Epithelial cell of proximal tubule (primary cell): ENCODE data around the gene PRDM8. TPM values are rescaled to one million over a fixed set of nuclear protein-coding genes. Genes with fewer than 3 reads are reported as not detected.

Experiments used
- DNase-seq: peaks from one replicate; pipeline ENCODE4 v3.0.0-alpha.2; 2011; ENCODE audit warnings: low read depth
- H3K4me3 ChIP-seq: 2 replicates; pipeline ENCODE4 v1.5.1; 2011; ENCODE audit warnings: low read depth, mild to moderate bottlenecking, low read length
- total RNA-seq: library from RNA; depleted of rRNA; stranded (reverse); fragments of >200 nt; gene quantifications from 2 replicates; pipeline ENCODE4 v1.2.3, GENCODE V29; 2015
- TF ChIP-seq, protein P1 (sequence below): conservative IDR thresholded peaks from 2 replicates; pipeline ENCODE4 v1.5.1; 2012; ENCODE audit warnings: low read depth, mild to moderate bottlenecking, low read length

PRDM8 gene
- total RNA-seq, 1 donor from 2014 or later = 3.7 TPM

DNA sequence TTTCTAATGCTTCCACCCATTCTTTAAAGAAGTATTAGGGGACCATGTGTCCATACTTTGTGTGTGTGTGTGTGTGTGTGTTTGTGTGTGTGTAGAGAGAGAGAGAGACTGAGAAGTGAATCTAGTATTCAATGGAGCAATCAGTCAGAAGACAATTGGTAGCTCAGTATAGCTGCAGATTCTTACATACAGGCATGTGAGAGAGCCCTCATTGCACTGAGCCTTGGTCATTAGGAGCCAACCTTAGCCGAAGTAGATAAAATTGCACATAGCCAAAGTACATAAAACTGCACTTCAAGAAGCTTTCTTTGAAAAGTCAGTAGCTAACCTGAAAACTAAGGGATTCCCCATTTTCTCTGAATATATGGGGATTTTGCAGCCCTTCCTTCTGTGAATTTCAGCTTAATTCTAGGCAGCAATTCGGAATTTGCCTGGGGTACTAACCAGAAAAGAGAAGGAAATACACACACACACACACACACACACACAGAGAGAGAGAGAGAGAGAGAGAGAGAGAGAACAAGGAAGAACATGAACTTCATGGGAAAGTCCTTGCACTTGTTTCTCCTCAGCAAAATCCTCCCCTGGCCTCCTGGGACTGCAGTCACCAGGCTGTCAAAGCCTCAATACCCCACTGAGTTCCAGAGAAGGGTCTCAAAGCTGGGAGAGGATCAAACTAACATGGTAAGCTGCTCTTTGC is 1.7 kb upstream of the PRDM8 start:
- no peak for DNase-seq
- TF ChIP-seq, protein P1, sequence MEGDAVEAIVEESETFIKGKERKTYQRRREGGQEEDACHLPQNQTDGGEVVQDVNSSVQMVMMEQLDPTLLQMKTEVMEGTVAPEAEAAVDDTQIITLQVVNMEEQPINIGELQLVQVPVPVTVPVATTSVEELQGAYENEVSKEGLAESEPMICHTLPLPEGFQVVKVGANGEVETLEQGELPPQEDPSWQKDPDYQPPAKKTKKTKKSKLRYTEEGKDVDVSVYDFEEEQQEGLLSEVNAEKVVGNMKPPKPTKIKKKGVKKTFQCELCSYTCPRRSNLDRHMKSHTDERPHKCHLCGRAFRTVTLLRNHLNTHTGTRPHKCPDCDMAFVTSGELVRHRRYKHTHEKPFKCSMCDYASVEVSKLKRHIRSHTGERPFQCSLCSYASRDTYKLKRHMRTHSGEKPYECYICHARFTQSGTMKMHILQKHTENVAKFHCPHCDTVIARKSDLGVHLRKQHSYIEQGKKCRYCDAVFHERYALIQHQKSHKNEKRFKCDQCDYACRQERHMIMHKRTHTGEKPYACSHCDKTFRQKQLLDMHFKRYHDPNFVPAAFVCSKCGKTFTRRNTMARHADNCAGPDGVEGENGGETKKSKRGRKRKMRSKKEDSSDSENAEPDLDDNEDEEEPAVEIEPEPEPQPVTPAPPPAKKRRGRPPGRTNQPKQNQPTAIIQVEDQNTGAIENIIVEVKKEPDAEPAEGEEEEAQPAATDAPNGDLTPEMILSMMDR = no peak
- H3K4me3 ChIP-seq = no peak overlapping the region

DNA sequence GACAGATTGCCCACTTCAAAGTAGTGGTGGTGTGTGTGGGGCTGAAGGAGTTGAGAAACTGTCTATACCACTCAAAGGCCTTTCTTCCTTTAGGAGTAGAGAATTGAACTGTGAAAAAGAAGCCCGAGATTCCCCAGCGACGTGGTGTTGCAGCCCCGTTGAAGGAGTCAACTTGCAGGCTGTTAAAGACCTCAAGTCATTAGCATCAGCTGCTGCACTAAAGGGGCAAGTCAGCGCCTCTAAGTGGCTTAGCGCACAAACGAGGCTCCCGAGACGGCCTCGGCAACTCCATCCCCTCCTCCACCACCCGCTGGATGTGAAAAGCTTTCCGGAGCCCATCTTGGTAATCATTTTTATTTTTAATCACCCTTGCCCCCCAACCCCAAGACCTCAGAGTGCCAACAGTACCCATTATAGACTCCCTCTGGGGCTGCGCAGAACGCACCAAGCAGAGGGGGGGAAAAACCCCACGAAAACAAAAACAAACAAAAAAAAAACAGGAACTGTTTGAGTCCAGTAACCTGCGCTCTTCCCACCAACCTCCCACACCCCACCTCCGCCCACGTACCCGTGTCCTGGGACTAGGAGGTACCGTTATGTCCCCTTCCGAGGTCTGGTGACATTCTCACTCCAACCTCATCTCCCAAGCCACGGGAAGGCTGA is 913 bp upstream of the PRDM8 start:
- no peak overlapping the region for H3K4me3 ChIP-seq
- no peak for DNase-seq
- TF ChIP-seq, protein P1 = no peak

DNA sequence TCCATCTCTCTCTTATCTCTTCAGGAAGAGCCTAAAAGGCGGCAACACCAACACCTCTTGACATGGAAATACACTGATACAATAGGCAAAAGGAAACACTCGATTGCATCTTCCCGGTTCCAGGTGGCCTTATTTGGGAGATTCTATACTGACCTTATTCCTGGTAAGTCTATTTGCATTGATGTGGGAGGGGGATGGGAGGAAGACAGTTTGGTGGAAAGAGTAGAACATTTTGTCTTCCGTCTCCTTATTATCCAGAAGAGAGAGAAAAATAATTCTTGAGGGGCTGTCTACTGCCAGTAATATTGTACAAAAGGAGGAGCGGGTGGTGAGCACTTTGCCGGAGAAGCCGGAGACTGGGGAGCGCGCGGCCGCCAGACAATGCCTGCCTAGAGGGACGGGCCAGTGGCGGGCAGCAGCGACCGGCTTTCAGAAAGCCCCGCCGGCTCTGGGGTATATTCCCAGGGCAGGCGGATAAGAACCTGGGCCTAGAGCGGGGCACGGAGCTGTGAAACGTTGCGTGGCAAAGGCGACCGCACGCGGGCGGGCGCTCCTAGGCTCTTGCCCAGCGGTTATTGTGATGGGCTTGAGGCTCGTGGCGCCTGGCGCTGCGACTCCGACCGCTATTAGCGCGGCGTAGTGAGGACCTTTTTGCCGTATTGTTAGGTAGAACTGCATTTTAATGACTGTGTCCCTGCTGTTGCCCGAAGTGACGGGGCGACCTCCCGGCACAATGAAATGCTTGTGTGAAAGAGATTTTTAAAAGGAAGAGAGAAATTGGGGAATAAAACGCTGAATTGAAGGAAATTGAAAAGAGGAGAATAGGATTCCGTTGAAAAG is 518 bp downstream of the PRDM8 start:
- TF ChIP-seq, protein P1 = no peak
- H3K4me3 ChIP-seq = no peak overlapping the region
- DNase-seq = no peak

DNA sequence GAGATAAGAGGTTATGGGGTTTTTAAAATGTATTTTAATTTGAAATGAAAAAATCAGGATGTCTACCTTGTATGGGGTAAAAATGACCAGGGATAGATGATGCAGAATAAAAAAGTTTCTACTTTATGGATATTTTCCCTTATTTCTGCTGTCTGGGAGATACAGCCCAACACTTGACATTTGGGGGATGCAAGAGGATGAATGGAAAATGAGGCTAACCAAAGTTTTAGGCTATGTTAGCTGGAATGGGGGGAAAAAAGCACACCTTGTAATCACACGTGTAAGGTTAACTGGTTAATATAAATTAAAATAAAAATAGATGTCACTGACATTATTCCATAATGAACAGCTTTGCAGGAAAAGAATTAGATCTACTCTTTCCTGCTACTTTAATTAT is 1.1 kb downstream of the PRDM8 start:
- H3K4me3 ChIP-seq = no peak overlapping the region
- TF ChIP-seq, protein P1 = no peak
- DNase-seq = no peak

DNA sequence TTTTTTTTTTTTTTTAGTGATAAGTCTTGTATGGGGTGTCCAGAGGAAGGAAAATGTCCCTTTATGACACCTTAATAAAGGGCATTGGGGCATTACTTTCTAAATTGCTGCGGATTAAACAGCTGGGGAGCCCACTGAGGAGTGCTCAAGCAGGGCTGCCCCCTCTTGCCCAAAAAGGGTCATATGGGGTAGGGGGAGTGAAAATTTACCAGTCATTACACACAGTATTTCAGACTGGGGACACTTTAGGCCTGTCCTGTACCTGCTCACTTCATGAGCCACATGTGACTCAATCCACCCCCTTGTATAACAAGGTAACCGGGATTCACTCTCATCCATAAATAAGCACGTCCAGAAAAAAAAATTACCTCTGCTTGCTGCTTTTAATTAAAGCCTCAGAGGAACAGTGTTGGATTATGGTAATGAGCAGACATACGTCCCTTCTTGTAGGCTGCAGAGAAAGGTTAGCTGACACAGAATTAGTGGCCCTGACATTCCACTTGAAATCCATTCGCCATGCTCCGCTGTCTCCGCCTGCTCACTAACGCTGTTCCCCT is 1.8 kb downstream of the PRDM8 start:
- TF ChIP-seq, protein P1 = no peak
- no peak for DNase-seq
- H3K4me3 ChIP-seq = no peak overlapping the region

DNA sequence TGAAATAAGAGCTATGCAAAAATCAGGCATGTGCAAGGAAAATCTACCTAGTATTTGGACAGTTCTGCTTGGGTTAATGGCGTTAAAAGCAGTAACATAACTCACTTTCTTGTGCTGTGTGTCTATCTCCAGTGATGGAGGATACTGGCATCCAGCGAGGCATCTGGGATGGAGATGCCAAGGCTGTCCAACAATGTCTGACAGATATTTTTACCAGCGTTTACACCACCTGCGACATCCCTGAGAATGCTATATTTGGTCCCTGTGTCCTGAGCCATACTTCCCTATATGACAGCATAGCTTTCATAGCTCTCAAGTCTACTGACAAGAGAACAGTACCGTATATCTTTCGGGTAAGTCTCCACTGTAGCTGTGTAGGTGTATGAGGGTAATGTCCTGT is 2.6 kb downstream of the PRDM8 start:
- DNase-seq = no peak
- TF ChIP-seq, protein P1 = no peak
- no peak overlapping the region for H3K4me3 ChIP-seq
